Measurements from ENCODE around the gene TAS2R41.
A peak's percentile ranks its signal among the peaks of the same experiment; 100 is the strongest.

The TAS2R41 gene

GRCh38 chr7:143455491-143455890, 22.2 kb upstream of the TAS2R41 start:
- Histone ChIP-seq H3K36me3 (ENCODE audit: low read depth) (no peaks in the 10 kb centered on the region), H3K27me3 (ENCODE audit: insufficient read depth, poor library complexity, severe bottlenecking) (no peaks in the 10 kb centered on the region), H3K9me3 (ENCODE audit: severe bottlenecking) (no peaks in the 10 kb centered on the region), H3K4me3 (ENCODE audit: severe bottlenecking) (no peak overlapping the region), H3K27ac (ENCODE audit: poor library complexity, severe bottlenecking) (no peak overlapping the region), H3K4me1 (ENCODE audit: insufficient read depth, poor library complexity, severe bottlenecking) (peaks cover 14% of the 10 kb centered on the region)
- TF ChIP-seq, protein P1, sequence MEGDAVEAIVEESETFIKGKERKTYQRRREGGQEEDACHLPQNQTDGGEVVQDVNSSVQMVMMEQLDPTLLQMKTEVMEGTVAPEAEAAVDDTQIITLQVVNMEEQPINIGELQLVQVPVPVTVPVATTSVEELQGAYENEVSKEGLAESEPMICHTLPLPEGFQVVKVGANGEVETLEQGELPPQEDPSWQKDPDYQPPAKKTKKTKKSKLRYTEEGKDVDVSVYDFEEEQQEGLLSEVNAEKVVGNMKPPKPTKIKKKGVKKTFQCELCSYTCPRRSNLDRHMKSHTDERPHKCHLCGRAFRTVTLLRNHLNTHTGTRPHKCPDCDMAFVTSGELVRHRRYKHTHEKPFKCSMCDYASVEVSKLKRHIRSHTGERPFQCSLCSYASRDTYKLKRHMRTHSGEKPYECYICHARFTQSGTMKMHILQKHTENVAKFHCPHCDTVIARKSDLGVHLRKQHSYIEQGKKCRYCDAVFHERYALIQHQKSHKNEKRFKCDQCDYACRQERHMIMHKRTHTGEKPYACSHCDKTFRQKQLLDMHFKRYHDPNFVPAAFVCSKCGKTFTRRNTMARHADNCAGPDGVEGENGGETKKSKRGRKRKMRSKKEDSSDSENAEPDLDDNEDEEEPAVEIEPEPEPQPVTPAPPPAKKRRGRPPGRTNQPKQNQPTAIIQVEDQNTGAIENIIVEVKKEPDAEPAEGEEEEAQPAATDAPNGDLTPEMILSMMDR (IDR thresholded peaks at IDR 0.05; ENCODE audit: poor library complexity, severe bottlenecking): no peak
- DNase-seq (ENCODE audit: low spot score) (no peak), ATAC-seq (ENCODE audit: low read depth) (no peak)

DNA sequence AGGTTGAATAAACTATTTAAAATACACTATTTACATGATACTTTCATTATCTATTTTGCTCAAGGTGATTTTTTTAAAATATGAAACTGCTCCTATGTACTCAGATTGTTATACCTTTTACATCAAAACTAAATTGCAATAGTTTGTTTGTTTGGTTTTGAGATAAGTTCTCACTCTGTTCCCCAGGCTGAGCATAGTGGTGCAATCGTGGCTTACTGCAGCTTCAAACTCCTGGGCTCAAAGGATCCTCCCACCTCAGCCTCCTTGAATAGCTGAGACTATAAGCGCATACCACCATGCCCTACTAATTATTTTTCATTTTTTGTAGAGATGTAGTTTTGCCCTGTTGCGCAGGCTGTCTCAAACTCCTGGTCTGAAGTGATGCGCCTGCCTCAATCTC, 21.7 kb upstream of the TAS2R41 start:
- peaks cover 14% of the 10 kb centered on the region for H3K4me1 ChIP-seq (ENCODE audit: insufficient read depth, poor library complexity, severe bottlenecking)
- no peaks in the 10 kb centered on the region for H3K36me3 ChIP-seq (ENCODE audit: low read depth)
- ATAC-seq (ENCODE audit: low read depth) (no peak), DNase-seq (ENCODE audit: low spot score) (no peak)
- no peak overlapping the region for H3K27ac ChIP-seq (ENCODE audit: poor library complexity, severe bottlenecking)
- no peaks in the 10 kb centered on the region for H3K27me3 ChIP-seq (ENCODE audit: insufficient read depth, poor library complexity, severe bottlenecking)
- no peaks in the 10 kb centered on the region for H3K9me3 ChIP-seq (ENCODE audit: severe bottlenecking)
- TF ChIP-seq, protein P1 (IDR thresholded peaks at IDR 0.05; ENCODE audit: poor library complexity, severe bottlenecking): no peak
- no peak overlapping the region for H3K4me3 ChIP-seq (ENCODE audit: severe bottlenecking)

DNA sequence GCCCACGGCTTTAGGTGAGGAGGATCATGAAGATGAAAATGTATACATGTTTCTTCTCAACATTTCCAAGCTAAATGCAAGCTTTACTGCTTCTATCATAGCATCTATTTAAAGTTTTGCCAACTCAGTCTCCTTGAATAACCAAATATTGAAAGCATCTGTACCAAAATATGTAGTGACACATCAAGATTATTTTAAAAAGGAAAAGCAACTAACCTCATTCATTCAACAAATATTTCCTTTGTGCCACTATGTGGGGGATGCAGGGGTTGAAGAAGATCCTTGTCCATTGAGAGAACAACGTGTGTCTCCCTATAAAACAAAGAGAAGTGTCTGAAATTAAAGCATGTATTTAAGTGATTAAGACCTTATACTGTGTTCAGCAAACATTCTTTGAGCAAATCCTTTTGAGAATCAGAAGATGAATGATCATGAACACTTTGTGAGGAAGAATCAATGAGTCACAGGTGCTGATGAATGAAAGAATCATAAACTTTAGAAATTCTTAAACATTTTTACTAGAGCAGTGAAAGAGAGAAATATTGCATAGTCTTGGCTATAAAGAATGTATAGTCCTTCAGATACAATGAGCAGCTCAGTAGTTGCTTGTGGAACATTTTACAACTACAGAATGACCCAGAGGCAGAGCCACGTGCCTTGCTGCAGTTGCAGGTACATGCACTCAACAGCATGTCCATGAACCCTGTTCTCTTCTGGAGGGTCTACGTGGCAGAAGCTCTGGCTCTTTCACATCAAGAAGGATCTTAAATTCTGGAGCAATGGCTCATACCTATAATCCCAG, 20.5 kb upstream of the TAS2R41 start:
- Histone ChIP-seq H3K36me3 (ENCODE audit: low read depth) (no peaks in the 10 kb centered on the region), H3K9me3 (ENCODE audit: severe bottlenecking) (no peaks in the 10 kb centered on the region), H3K4me1 (ENCODE audit: insufficient read depth, poor library complexity, severe bottlenecking) (peaks cover 14% of the 10 kb centered on the region), H3K27ac (ENCODE audit: poor library complexity, severe bottlenecking) (peak overlapping the region; percentile 19), H3K27me3 (ENCODE audit: insufficient read depth, poor library complexity, severe bottlenecking) (no peaks in the 10 kb centered on the region), H3K4me3 (ENCODE audit: severe bottlenecking) (no peak overlapping the region)
- TF ChIP-seq, protein P1 (IDR thresholded peaks at IDR 0.05; ENCODE audit: poor library complexity, severe bottlenecking): no peak
- ATAC-seq (ENCODE audit: low read depth): peak; percentile 25; the same call in 2 of the 3 replicates
- DNase-seq (ENCODE audit: low spot score): no peak

GRCh38 chr7:143458263-143458662, 19.4 kb upstream of the TAS2R41 start:
- no peaks in the 10 kb centered on the region for H3K27me3 ChIP-seq (ENCODE audit: insufficient read depth, poor library complexity, severe bottlenecking)
- H3K27ac ChIP-seq (ENCODE audit: poor library complexity, severe bottlenecking): peak overlapping the region; percentile 19
- TF ChIP-seq, protein P1 (IDR thresholded peaks at IDR 0.05; ENCODE audit: poor library complexity, severe bottlenecking): no peak
- ATAC-seq (ENCODE audit: low read depth) (peak; percentile 23; the same call in 1 of the 3 replicates), DNase-seq (ENCODE audit: low spot score) (no peak)
- no peaks in the 10 kb centered on the region for H3K36me3 ChIP-seq (ENCODE audit: low read depth)
- no peak overlapping the region for H3K4me3 ChIP-seq (ENCODE audit: severe bottlenecking)
- no peaks in the 10 kb centered on the region for H3K9me3 ChIP-seq (ENCODE audit: severe bottlenecking)
- H3K4me1 ChIP-seq (ENCODE audit: insufficient read depth, poor library complexity, severe bottlenecking): peaks cover 14% of the 10 kb centered on the region

DNA sequence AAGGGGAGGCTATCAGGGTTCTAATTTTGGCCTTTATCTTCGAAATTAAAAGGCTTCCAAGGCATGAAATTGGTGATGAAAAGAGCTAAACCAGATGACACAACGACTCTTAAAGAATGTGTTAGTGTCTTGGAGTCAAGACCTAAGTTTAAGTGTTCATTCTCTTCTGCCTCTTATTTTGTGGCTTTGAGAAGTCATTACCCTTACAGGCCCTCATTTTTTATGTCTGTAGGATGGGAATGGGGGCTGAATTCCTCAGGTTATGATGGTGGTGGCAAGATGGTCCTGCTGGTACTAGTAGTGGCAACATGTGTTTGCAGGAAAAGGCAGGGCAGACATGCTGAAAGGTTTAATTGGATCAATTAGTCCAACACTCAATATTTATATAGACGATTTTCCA, 19.0 kb upstream of the TAS2R41 start:
- Histone ChIP-seq H3K27me3 (ENCODE audit: insufficient read depth, poor library complexity, severe bottlenecking) (no peaks in the 10 kb centered on the region), H3K4me3 (ENCODE audit: severe bottlenecking) (no peak overlapping the region), H3K27ac (ENCODE audit: poor library complexity, severe bottlenecking) (peak overlapping the region; percentile 19), H3K36me3 (ENCODE audit: low read depth) (no peaks in the 10 kb centered on the region), H3K9me3 (ENCODE audit: severe bottlenecking) (no peaks in the 10 kb centered on the region), H3K4me1 (ENCODE audit: insufficient read depth, poor library complexity, severe bottlenecking) (peaks cover 14% of the 10 kb centered on the region)
- no peak for DNase-seq (ENCODE audit: low spot score)
- no peak for ATAC-seq (ENCODE audit: low read depth)
- TF ChIP-seq, protein P1 (IDR thresholded peaks at IDR 0.05; ENCODE audit: poor library complexity, severe bottlenecking): no peak
